ENCODE measurements around the gene ZXDC. TPM values are rescaled to one million over a fixed set of nuclear protein-coding genes. Genes with fewer than 3 reads are reported as not detected.

The ZXDC gene
- total and polyA plus RNA-seq, 2 donors (not counting 3 experiments of a cell fraction or from before 2014, with no cell fraction given), result 15.2 to 22.6 TPM

- H3K27me3 ChIP-seq (ENCODE audit: control insufficient read depth in 2 of 2, insufficient read depth in 2 of 2, low read length in 2 of 2), result no peaks in the 10 kb centered on the region
- no peak overlapping the region for H3K4me2 ChIP-seq (ENCODE audit: insufficient read depth, low read length)
- H3K79me2 ChIP-seq (ENCODE audit: control insufficient read depth, insufficient read depth, low read length), result no peaks in the 10 kb centered on the region
- H3K9me3 ChIP-seq (replicated peaks; ENCODE audit: control insufficient read depth, insufficient read depth, low read length), result no peaks in the 10 kb centered on the region
- no peak for DNase-seq (ENCODE audit: low read depth, low spot score)
- dilution Hi-C loops (cut with MboI; ENCODE audit: extremely low pct_ligation_motif_present, low sequenced_read_pairs) (no loop called here), intact Hi-C loops (cut with micrococcal nuclease) (no loop called here)
- no peaks in the 10 kb centered on the region for H3K4me1 ChIP-seq (ENCODE audit: control insufficient read depth, extremely low read depth, insufficient read depth, low read length)
- BruUV-seq (replicated peaks), result no TSS peak
- ChIA-PET POLR2A (no interaction called here), CTCF (interaction anchor here (1.0 to 1.1 kb wide), 2 partner anchors 12 to 47 kb away, joined by 3 read pairs; no protein-coding TSS in a partner anchor)
- H3K9ac ChIP-seq (replicated peaks; ENCODE audit: extremely low read depth, insufficient read depth, low read length), result no peak overlapping the region
- no peaks in the 10 kb centered on the region for H3K9me1 ChIP-seq (replicated peaks; ENCODE audit: control insufficient read depth, extremely low read depth, insufficient read depth, low read length)
- no peak for FAIRE-seq
- no peak overlapping the region for H3K27ac ChIP-seq (ENCODE audit: insufficient read depth, low read depth, low read length)
- H2AFZ ChIP-seq (ENCODE audit: low read depth, low read length), result no peak overlapping the region
- no peaks in the 10 kb centered on the region for H4K20me1 ChIP-seq (replicated peaks; ENCODE audit: control insufficient read depth, extremely low read depth, insufficient read depth, low read length)
- peaks cover 0 to 5% of the 10 kb centered on the region in 2 experiments for H3K36me3 ChIP-seq (ENCODE audit: control insufficient read depth in 2 of 2, extremely low read depth in 1 of 2, insufficient read depth in 2 of 2, low read length in 2 of 2)
- TF ChIP-seq MYC (IDR thresholded peaks at IDR 0.05; ENCODE audit: low read depth, low read length) (no peak), FOS (IDR thresholded peaks at IDR 0.05; ENCODE audit: borderline replicate concordance, insufficient read depth, low read length) (no peak)
- H3K4me3 ChIP-seq (replicated peaks in 1 of 3; ENCODE audit: insufficient read depth in 1 of 3, low read depth in 1 of 3, low read length in 3 of 3), result no peak overlapping the region
These were observed 35.6 kb downstream of the ZXDC start for GRCh38 chr3:126439968-126440708.

GRCh38 chr3:126439346-126439967 is 36.2 kb downstream of the ZXDC start:
- no peaks in the 10 kb centered on the region for H4K20me1 ChIP-seq (replicated peaks; ENCODE audit: control insufficient read depth, extremely low read depth, insufficient read depth, low read length)
- no peak for TF ChIP-seq POLR2A (IDR thresholded peaks at IDR 0.05; ENCODE audit: low read depth, low read length)
- no peak for TF ChIP-seq CTCF (IDR thresholded peaks at IDR 0.05; ENCODE audit: extremely low read depth in 1 of 2, insufficient read depth in 1 of 2, low read depth in 1 of 2, low read length in 2 of 2)
- no peak for TF ChIP-seq MYC (IDR thresholded peaks at IDR 0.05; ENCODE audit: low read depth, low read length)
- TF ChIP-seq POLR2AphosphoS5 (IDR thresholded peaks at IDR 0.05; ENCODE audit: insufficient read depth, low read depth, low read length), result no peak
- TF ChIP-seq GATA2 (IDR thresholded peaks at IDR 0.05; ENCODE audit: insufficient read depth, insufficient read length, low read depth, low read length), result no peak
- no peak for TF ChIP-seq FOS (IDR thresholded peaks at IDR 0.05; ENCODE audit: borderline replicate concordance, insufficient read depth, low read length)
- no peak for TF ChIP-seq EZH2 (IDR thresholded peaks at IDR 0.05; ENCODE audit: borderline replicate concordance, low read depth, low read length, severe bottlenecking)
- TF ChIP-seq JUN (IDR thresholded peaks at IDR 0.05; ENCODE audit: borderline replicate concordance, insufficient read depth, insufficient read length, low read depth), result no peak
- no peak for TF ChIP-seq MAX (IDR thresholded peaks at IDR 0.05; ENCODE audit: insufficient read depth, insufficient read length)
- intact Hi-C loops (cut with micrococcal nuclease) (no loop called here), dilution Hi-C loops (cut with MboI; ENCODE audit: extremely low pct_ligation_motif_present, low sequenced_read_pairs) (no loop called here)
- H3K9me1 ChIP-seq (replicated peaks; ENCODE audit: control insufficient read depth, extremely low read depth, insufficient read depth, low read length), result no peaks in the 10 kb centered on the region
- no peaks in the 10 kb centered on the region for H3K4me1 ChIP-seq (ENCODE audit: control insufficient read depth, extremely low read depth, insufficient read depth, low read length)
- H3K27ac ChIP-seq (ENCODE audit: insufficient read depth, low read depth, low read length), result no peak overlapping the region
- POLR2A ChIA-PET, result no interaction called here
- no TSS peak for BruUV-seq (replicated peaks)
- no peak overlapping the region for H3K9ac ChIP-seq (replicated peaks; ENCODE audit: extremely low read depth, insufficient read depth, low read length)
- FAIRE-seq (no peak), DNase-seq (ENCODE audit: low read depth, low spot score) (no peak)
- no peak overlapping the region for H3K4me3 ChIP-seq (replicated peaks in 1 of 3; ENCODE audit: insufficient read depth in 1 of 3, low read depth in 1 of 3, low read length in 3 of 3)
- H3K27me3 ChIP-seq (ENCODE audit: control insufficient read depth in 2 of 2, insufficient read depth in 2 of 2, low read length in 2 of 2), result no peaks in the 10 kb centered on the region
- H2AFZ ChIP-seq (ENCODE audit: low read depth, low read length), result no peak overlapping the region
- no peaks in the 10 kb centered on the region for H3K79me2 ChIP-seq (ENCODE audit: control insufficient read depth, insufficient read depth, low read length)
- peaks cover 0 to 5% of the 10 kb centered on the region in 2 experiments for H3K36me3 ChIP-seq (ENCODE audit: control insufficient read depth in 2 of 2, extremely low read depth in 1 of 2, insufficient read depth in 2 of 2, low read length in 2 of 2)
- no peaks in the 10 kb centered on the region for H3K9me3 ChIP-seq (replicated peaks; ENCODE audit: control insufficient read depth, insufficient read depth, low read length)
- no peak overlapping the region for H3K4me2 ChIP-seq (ENCODE audit: insufficient read depth, low read length)
- CTCF ChIA-PET, result interaction anchor here (1.0 to 1.1 kb wide), 2 partner anchors 13 to 48 kb away, joined by 3 read pairs; no protein-coding TSS in a partner anchor

Measured in endothelial cell of umbilical vein (primary cell).